Stimulated activated CD4-positive, alpha-beta T cell treated with anti-CD3 and anti-CD28 coated beads, Interleukin-1b, Interleukin-23, amount 100 ng/mL, for 48 hours (primary cell): ENCODE results near the gene WNT3A.

Experiments used
- DNase-seq: peaks from one replicate; pipeline ENCODE4 v3.0.0-alpha.2; 2020

Gene WNT3A

GRCh38 chr1:228073061-228073856 lies 66.5 kb downstream of the WNT3A start:
- DNase-seq, result no peak

GRCh38 chr1:228073857-228074545 lies 67.2 kb downstream of the WNT3A start:
- DNase-seq, result no peak

- DNase-seq, result no peak
Observed at GRCh38 chr1:228074954-228075730, 68.3 kb downstream of the WNT3A start.

GRCh38 chr1:228075801-228076271 lies 69.0 kb downstream of the WNT3A start:
- DNase-seq, result no peak

GRCh38 chr1:228076796-228077430 lies 70.1 kb downstream of the WNT3A start:
- DNase-seq, result no peak

- no peak for DNase-seq
Observed at GRCh38 chr1:228077565-228078330, 71.0 kb downstream of the WNT3A start.

- no peak for DNase-seq
Observed at GRCh38 chr1:228079013-228079412, 72.2 kb downstream of the WNT3A start.

- no peak for DNase-seq
Observed at GRCh38 chr1:228079601-228080263, 72.9 kb downstream of the WNT3A start.

GRCh38 chr1:228081144-228081543 lies 74.3 kb downstream of the WNT3A start:
- no peak for DNase-seq

GRCh38 chr1:228081578-228082213 lies 74.9 kb downstream of the WNT3A start:
- DNase-seq, result no peak

GRCh38 chr1:228082214-228082917 lies 75.6 kb downstream of the WNT3A start, which contains the start of gene ARF1:
TSS of gene ARF1 (plus strand) at chr1:228082708. CDS start at chr1:228097115, 14,407 bp downstream.
- peak; percentile 92 for DNase-seq

- peak; percentile 25 for DNase-seq
Observed at GRCh38 chr1:228082918-228083870, 76.4 kb downstream of the WNT3A start.

GRCh38 chr1:228083871-228084278 lies 77.1 kb downstream of the WNT3A start:
- no peak for DNase-seq

- no peak for DNase-seq
Observed at GRCh38 chr1:228084325-228084724, 77.5 kb downstream of the WNT3A start.

GRCh38 chr1:228084797-228085196 lies 78.0 kb downstream of the WNT3A start:
- no peak for DNase-seq

- DNase-seq, result no peak
Observed at GRCh38 chr1:228085287-228085951, 78.6 kb downstream of the WNT3A start.

- no peak for DNase-seq
Observed at GRCh38 chr1:228087771-228088251, 81.0 kb downstream of the WNT3A start.
